HEK293 (cell line): ENCODE measurements around the gene KRTAP5-9.

Source experiments
- YY1 ChIP-seq: fragments of 450-650 bp; formaldehyde crosslinking; IDR thresholded peaks from 2 replicates; pipeline ENCODE4 v1.5.1; 2018; ENCODE audit warnings: missing biosample characterization, missing genetic modification characterization
- ZNF121 ChIP-seq: fragments of 450-650 bp; formaldehyde crosslinking; IDR thresholded peaks from 2 replicates; pipeline ENCODE4 v1.5.1; 2016; ENCODE audit warnings: missing biosample characterization, missing genetic modification characterization
- ZNF175 ChIP-seq: fragments of 450-650 bp; formaldehyde crosslinking; IDR thresholded peaks from 2 replicates; pipeline ENCODE4 v1.5.1; 2016; ENCODE audit warnings: missing biosample characterization, missing genetic modification characterization
- ZNF184 ChIP-seq: fragments of 450-650 bp; IDR thresholded peaks from 2 replicates; pipeline ENCODE4 v1.5.1; 2018; ENCODE audit warnings: missing biosample characterization, mild to moderate bottlenecking, missing genetic modification characterization
- ZNF549 ChIP-seq: fragments of 450-650 bp; IDR thresholded peaks from 2 replicates; pipeline ENCODE4 v1.5.1; 2018; ENCODE audit warnings: missing biosample characterization, missing genetic modification characterization, mild to moderate bottlenecking, inconsistent platforms, moderate library complexity
- ZNF623 ChIP-seq: fragments of 450-650 bp; formaldehyde crosslinking; IDR thresholded peaks from 2 replicates; pipeline ENCODE4 v1.5.1; 2016; ENCODE audit warnings: missing biosample characterization, missing genetic modification characterization
- ZXDB ChIP-seq: fragments of 450-650 bp; formaldehyde crosslinking; IDR thresholded peaks from 2 replicates; pipeline ENCODE4 v1.5.1; 2016; ENCODE audit warnings: missing biosample characterization, missing genetic modification characterization
- TF ChIP-seq, protein P1 (sequence below): fragments of 450-650 bp; formaldehyde crosslinking; IDR thresholded peaks from 2 replicates; pipeline ENCODE4 v1.5.1; 2016; ENCODE audit warnings: missing biosample characterization, missing genetic modification characterization
- TF ChIP-seq, protein P2 (sequence below): fragments of 450-650 bp; formaldehyde crosslinking; optimal IDR thresholded peaks from 2 replicates; pipeline ENCODE3; 2016; ENCODE audit warnings: missing biosample characterization, mild to moderate bottlenecking, missing genetic modification characterization
- TF ChIP-seq, protein P3 (sequence below): fragments of 450-650 bp; formaldehyde crosslinking; IDR thresholded peaks from 2 replicates; pipeline ENCODE4 v1.5.1; 2016; ENCODE audit warnings: missing biosample characterization, missing genetic modification characterization

DNA sequence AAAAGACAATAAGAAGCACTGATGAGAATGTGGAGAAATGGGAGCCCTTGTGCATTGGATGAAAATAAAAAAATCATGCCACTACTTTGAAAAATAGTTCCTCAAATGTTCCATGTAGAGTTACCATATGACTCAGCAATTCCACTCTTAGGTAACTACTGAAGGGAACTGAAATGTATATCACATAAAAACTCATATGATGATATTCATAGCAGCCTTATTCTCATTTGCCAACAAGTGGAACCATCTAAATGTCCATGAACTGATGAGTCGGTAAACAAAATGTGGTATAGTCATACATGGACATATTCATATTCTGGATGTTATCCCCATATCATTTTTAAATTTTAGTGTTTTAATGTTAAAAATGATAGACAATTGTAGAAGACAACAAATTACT is 3.5 kb downstream of the KRTAP5-9 start:
- TF ChIP-seq, protein P1, sequence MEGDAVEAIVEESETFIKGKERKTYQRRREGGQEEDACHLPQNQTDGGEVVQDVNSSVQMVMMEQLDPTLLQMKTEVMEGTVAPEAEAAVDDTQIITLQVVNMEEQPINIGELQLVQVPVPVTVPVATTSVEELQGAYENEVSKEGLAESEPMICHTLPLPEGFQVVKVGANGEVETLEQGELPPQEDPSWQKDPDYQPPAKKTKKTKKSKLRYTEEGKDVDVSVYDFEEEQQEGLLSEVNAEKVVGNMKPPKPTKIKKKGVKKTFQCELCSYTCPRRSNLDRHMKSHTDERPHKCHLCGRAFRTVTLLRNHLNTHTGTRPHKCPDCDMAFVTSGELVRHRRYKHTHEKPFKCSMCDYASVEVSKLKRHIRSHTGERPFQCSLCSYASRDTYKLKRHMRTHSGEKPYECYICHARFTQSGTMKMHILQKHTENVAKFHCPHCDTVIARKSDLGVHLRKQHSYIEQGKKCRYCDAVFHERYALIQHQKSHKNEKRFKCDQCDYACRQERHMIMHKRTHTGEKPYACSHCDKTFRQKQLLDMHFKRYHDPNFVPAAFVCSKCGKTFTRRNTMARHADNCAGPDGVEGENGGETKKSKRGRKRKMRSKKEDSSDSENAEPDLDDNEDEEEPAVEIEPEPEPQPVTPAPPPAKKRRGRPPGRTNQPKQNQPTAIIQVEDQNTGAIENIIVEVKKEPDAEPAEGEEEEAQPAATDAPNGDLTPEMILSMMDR (tag by site-specific recombination): no peak
- TF ChIP-seq ZNF175 (tag by site-specific recombination): no peak
- TF ChIP-seq ZXDB (tag by site-specific recombination): no peak
- TF ChIP-seq, protein P2, sequence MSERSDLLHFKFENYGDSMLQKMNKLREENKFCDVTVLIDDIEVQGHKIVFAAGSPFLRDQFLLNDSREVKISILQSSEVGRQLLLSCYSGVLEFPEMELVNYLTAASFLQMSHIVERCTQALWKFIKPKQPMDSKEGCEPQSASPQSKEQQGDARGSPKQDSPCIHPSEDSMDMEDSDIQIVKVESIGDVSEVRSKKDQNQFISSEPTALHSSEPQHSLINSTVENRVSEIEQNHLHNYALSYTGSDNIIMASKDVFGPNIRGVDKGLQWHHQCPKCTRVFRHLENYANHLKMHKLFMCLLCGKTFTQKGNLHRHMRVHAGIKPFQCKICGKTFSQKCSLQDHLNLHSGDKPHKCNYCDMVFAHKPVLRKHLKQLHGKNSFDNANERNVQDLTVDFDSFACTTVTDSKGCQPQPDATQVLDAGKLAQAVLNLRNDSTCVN (tag by site-specific recombination): no peak
- TF ChIP-seq, protein P3, sequence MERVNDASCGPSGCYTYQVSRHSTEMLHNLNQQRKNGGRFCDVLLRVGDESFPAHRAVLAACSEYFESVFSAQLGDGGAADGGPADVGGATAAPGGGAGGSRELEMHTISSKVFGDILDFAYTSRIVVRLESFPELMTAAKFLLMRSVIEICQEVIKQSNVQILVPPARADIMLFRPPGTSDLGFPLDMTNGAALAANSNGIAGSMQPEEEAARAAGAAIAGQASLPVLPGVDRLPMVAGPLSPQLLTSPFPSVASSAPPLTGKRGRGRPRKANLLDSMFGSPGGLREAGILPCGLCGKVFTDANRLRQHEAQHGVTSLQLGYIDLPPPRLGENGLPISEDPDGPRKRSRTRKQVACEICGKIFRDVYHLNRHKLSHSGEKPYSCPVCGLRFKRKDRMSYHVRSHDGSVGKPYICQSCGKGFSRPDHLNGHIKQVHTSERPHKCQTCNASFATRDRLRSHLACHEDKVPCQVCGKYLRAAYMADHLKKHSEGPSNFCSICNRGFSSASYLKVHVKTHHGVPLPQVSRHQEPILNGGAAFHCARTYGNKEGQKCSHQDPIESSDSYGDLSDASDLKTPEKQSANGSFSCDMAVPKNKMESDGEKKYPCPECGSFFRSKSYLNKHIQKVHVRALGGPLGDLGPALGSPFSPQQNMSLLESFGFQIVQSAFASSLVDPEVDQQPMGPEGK (tag by site-specific recombination): no peak
- no peak for TF ChIP-seq ZNF184 (tag by site-specific recombination)
- TF ChIP-seq ZNF121 (tag by site-specific recombination): no peak
- no peak for TF ChIP-seq ZNF549 (tag by site-specific recombination)
- no peak for TF ChIP-seq ZNF623 (tag by site-specific recombination)
- no peak for TF ChIP-seq YY1 (tag by site-specific recombination)
